ENCODE data around the gene LPCAT1. TPM values are rescaled to one million over a fixed set of nuclear protein-coding genes. Genes with fewer than 3 reads are reported as not detected.

Gene LPCAT1
- total RNA-seq, 4 donors from 2014 or later = 23.4 to 45.3 (median 26.8) TPM

DNA sequence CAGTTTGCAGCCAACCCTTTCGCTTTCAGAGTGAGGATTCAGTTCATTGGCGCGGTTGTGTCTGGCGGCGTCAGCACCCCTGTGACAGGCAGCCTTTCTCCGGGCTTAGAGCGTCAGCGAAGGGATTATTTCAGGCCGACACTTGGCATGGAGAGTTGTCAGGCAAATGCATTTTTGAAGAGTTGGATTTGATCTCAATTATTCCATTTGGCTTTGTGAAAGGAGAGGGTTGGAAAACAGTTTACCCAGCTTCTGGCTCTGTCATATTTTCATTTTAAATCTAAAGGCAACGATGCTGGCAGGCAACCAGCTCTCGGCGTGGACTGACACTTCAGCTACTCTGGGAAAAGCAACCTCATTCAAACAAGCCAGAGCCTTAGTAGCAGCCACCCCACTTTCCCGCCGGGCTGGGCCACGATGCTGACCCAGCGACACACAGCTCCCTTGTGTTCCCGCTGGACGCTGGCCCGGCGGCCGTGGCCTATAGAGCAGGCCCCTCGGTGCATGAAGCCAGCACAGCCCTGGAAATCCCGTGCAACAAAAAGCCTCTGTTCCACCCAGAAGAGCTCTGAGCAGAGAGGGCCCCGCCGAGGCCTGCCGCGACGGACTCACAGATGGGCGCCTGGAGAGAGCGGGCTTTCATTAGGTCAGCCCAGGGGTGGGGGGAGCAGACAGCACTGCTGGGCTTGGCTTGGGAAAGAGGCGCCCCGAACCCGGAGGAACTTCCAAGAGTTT is 28.9 kb upstream of the LPCAT1 start:
- WGBS, 2 donors = 18 to 25% methylated on average over 24 to 27 of the region's 33 CpGs
- Histone ChIP-seq H3K36me3 (no peaks in the 10 kb centered on the region), H3K4me1 (peaks cover 0 to 27% (median 7%) of the 10 kb centered on the region in 4 donors), H3K27me3 (peaks cover 0 to 23% of the 10 kb centered on the region in 2 donors), H3K4me3 (peak overlapping the region in 2 of 4 donors; percentile 0 to 2), H3K27ac (peak overlapping the region in 2 of 4 donors; percentile 69 to 71), H3K9me3 (no peaks in the 10 kb centered on the region)
- TF ChIP-seq, protein P1, sequence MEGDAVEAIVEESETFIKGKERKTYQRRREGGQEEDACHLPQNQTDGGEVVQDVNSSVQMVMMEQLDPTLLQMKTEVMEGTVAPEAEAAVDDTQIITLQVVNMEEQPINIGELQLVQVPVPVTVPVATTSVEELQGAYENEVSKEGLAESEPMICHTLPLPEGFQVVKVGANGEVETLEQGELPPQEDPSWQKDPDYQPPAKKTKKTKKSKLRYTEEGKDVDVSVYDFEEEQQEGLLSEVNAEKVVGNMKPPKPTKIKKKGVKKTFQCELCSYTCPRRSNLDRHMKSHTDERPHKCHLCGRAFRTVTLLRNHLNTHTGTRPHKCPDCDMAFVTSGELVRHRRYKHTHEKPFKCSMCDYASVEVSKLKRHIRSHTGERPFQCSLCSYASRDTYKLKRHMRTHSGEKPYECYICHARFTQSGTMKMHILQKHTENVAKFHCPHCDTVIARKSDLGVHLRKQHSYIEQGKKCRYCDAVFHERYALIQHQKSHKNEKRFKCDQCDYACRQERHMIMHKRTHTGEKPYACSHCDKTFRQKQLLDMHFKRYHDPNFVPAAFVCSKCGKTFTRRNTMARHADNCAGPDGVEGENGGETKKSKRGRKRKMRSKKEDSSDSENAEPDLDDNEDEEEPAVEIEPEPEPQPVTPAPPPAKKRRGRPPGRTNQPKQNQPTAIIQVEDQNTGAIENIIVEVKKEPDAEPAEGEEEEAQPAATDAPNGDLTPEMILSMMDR (IDR thresholded peaks at IDR 0.05) = no peak
- peak in 1 of 2 donors; percentile 87 for TF ChIP-seq EP300 (IDR thresholded peaks at IDR 0.05)
- DNase-seq (ENCODE audit: low spot score in 2 of 2) = peak; percentile 43 to 60

DNA sequence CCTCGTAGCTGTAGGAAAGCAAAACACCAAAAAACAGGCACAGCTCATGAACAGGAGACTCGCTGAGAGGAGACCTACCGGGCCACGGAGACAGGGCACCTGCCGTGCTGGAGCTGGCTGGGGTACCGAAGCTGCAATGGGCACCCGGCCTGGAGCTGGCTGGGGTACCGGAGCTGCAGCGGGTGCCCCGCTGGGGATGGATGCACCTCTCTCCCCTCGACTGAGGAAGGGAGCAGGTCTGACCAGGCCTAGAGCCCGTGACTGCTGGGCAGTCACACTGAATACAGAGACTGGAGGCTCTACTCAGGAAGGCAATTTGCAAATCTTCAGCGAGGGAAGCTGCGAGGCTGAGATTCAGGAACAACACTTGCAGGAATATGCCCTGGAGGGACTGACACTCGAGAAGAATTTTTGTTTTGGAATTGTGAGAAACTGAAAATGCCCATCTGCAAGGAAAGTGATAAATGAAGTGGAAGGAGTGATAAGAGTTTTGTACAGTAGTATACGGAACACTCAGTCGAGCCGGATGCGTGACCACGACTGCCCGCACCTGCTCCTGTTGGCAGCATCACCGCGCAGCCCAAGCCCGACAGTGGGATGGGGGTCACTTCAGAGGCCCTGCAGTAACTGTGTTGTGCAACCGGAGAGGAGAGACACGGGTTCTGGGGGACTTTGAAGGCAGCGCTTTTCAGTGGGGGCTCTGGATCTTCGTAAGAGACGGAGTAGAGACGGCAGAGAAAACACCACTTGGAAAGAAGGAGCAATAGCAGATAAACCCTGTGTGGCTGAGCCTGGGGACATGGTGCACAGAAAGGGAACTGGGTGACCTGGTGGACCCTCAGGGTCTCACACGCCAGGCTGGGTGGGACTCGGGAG is 27.9 kb upstream of the LPCAT1 start:
- no peaks in the 10 kb centered on the region for H3K36me3 ChIP-seq
- WGBS, 2 donors = 64 to 72% methylated on average over 32 of the region's 32 CpGs
- peak overlapping the region in 1 of 4 donors; percentile 69 for H3K27ac ChIP-seq
- H3K27me3 ChIP-seq = peaks cover 0 to 18% of the 10 kb centered on the region in 2 donors
- no peaks in the 10 kb centered on the region for H3K9me3 ChIP-seq
- no peak for DNase-seq (ENCODE audit: low spot score in 2 of 2)
- H3K4me1 ChIP-seq = peaks cover 0 to 27% (median 7%) of the 10 kb centered on the region in 4 donors
- TF ChIP-seq EP300 (IDR thresholded peaks at IDR 0.05) (no peak), POLR2A (IDR thresholded peaks at IDR 0.05) (no peak)
- TF ChIP-seq, protein P1 (IDR thresholded peaks at IDR 0.05) = no peak
- H3K4me3 ChIP-seq = peak overlapping the region in 1 of 4 donors; percentile 0

DNA sequence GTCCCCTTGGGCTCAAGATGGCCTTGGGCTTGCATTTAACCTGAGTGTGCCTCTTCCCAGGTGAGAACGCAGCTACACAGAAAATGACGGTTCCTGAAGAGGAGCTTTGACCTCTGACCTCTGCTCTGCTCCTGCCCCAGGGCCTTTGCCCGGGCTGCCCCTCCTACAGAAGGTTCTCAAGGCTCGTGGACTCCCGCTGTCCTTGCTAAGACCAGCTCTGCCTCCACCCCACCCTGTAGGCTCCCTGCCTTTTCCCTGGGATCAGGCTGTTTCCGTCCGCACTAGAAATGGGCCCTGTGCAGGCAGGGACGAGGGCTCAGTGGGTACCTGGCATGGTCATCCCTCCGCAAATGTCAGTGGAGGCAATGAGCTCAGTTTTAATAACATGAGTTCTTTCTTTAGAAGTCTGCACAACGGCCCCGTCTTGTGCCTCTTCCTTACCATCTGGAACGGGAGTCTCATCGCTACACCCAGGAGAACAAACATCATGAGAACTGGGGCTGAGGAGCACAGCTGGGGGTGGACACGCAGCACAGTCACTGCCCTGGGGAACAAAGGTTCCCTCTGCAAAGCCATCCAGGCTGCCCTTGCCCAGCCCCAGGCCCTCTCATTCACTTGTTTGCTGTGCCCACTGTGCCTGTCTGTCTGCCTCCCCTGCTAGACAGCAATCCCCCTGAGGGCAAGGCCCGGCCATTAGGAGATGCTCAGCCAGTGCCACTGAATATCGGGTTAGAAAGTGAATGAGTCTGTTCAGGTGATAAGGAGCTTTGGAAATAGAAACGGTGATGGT is 26.7 kb upstream of the LPCAT1 start:
- no peaks in the 10 kb centered on the region for H3K36me3 ChIP-seq
- peaks cover 0 to 9% of the 10 kb centered on the region in 2 donors for H3K27me3 ChIP-seq
- no peak overlapping the region for H3K27ac ChIP-seq
- peaks cover 0 to 27% (median 7%) of the 10 kb centered on the region in 4 donors for H3K4me1 ChIP-seq
- no peaks in the 10 kb centered on the region for H3K9me3 ChIP-seq
- no peak overlapping the region for H3K4me3 ChIP-seq
- no peak for DNase-seq (ENCODE audit: low spot score in 2 of 2)
- WGBS, 2 donors = 87 to 88% methylated on average over 17 of the region's 17 CpGs
- TF ChIP-seq POLR2A (IDR thresholded peaks at IDR 0.05) (no peak), EP300 (IDR thresholded peaks at IDR 0.05) (no peak)
- TF ChIP-seq, protein P1 (IDR thresholded peaks at IDR 0.05) = no peak

DNA sequence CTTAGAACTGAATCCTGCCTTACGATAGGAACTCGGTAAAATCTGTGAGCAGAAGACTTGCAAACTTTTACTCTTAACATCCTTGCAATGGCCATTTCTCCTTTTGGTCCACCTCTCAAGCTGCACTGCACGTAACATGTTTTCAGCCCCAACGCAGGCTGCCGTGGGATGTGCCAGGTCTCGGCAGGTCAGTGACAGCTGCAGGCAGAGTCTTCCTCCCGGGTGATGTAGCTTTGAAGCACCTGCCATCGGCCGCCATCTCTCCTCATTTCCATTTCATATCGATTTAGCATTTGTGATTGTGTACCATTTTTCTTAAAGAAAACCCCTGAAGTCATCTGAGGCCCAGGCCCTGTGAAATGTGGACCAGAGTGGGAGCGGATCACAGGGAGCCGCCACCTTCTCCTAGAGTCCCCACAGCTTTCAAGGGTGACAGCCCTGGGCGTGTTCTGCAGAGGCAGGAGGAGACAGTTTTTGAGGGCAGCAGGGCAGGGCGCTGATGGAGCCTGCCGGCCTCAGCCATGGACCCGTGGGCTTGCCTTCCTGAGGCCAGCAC is 25.8 kb upstream of the LPCAT1 start:
- H3K27me3 ChIP-seq = peaks cover 0 to 8% of the 10 kb centered on the region in 2 donors
- H3K27ac ChIP-seq = no peak overlapping the region
- no peaks in the 10 kb centered on the region for H3K9me3 ChIP-seq
- WGBS, 2 donors = 86 to 88% methylated on average over 16 of the region's 16 CpGs
- TF ChIP-seq, protein P1 (IDR thresholded peaks at IDR 0.05) = no peak
- no peak for TF ChIP-seq EP300 (IDR thresholded peaks at IDR 0.05)
- no peak for TF ChIP-seq POLR2A (IDR thresholded peaks at IDR 0.05)
- H3K4me3 ChIP-seq = no peak overlapping the region
- no peak for DNase-seq (ENCODE audit: low spot score in 2 of 2)
- H3K4me1 ChIP-seq = peaks cover 0 to 31% (median 7%) of the 10 kb centered on the region in 4 donors
- no peaks in the 10 kb centered on the region for H3K36me3 ChIP-seq

Data from tibial nerve (tissue), 4 donors.